HepG2 (cell line): ENCODE measurements around the gene P2RX2. TPM values are rescaled to one million over a fixed set of nuclear protein-coding genes. Genes with fewer than 3 reads are reported as not detected.

Experiments
- ATAC-seq: fragments of 200-7000 bp; cut with Tn5 transposase; 3 replicates; pipeline ENCODE4 v1.9.1; 2020; ENCODE audit warnings: mild to moderate bottlenecking, moderate library complexity
- BruUV-seq: library from RNA; stranded (reverse); fragments of 400-500 nt; replicated peaks from 2 replicates; lab custom pipeline; 2021; lab: Mats Ljungman, UMichigan
- CTCF ChIA-PET: fragments of 300-600 bp; formaldehyde crosslinking; extraction: SDS; loops from one replicate; lab custom pipeline; 2021; ENCODE audit warnings: low total read pairs, inconsistent platforms, low intra/inter-chr PET ratio; lab: Yijun Ruan, JAX
- POLR2A ChIA-PET: fragments of 350-600 bp; sonication (Branson Sonifier 250); formaldehyde crosslinking; loops from one replicate; lab custom pipeline; 2020; ENCODE audit warnings: antibody characterized with exemption, inconsistent platforms; lab: Yijun Ruan, JAX
- DNase-seq: peaks from one replicate; pipeline ENCODE4 v3.0.0-alpha.2; 2015; ENCODE audit warnings: low spot score
- FAIRE-seq: peaks from 3 replicates; lab custom pipeline; 2011; peaks lifted over from hg19 to GRCh38; lab: Jason Lieb, UNC
- H2AFZ ChIP-seq: one replicate; pipeline ENCODE4 v1.6.1; 2011; ENCODE audit warnings: low read length, inconsistent platforms
- H3K27ac ChIP-seq: fragments of 300-600 bp; 3 replicates; pipeline ENCODE4 v1.8.0; 2011; ENCODE audit warnings: mixed run types, mild to moderate bottlenecking, mixed read lengths, low read length, inconsistent platforms; ENCODE audit not compliant: insufficient read depth; ENCODE audit errors: extremely low read length
- H3K27me3 ChIP-seq, 2 experiments: fragments of 200-600 bp in 1 of 2; 2 replicates in 1 of 2; 3 replicates in 1 of 2; pipeline versions ENCODE4 v1.6.0 to v1.8.0; 2011; ENCODE audit warnings: low read length in 2 of 2, mild to moderate bottlenecking in 2 of 2, moderate library complexity in 2 of 2, inconsistent platforms in 1 of 2; ENCODE audit not compliant: insufficient read depth in 2 of 2, control insufficient read depth in 1 of 2
- H3K36me3 ChIP-seq, 2 experiments: fragments of 200-600 bp in 1 of 2; replicated peaks in 1 of 2; 2 replicates in 1 of 2; 3 replicates in 1 of 2; pipeline versions ENCODE4 v1.5.1 to v1.8.0; 2011; ENCODE audit warnings: low read length in 2 of 2, inconsistent platforms in 1 of 2; ENCODE audit not compliant: insufficient read depth in 2 of 2, control insufficient read depth in 1 of 2
- H3K4me1 ChIP-seq: 2 replicates; pipeline ENCODE4 v1.5.1; 2012; ENCODE audit warnings: low read length, inconsistent platforms; ENCODE audit not compliant: insufficient read depth
- H3K4me2 ChIP-seq: 2 replicates; pipeline ENCODE4 v1.6.0; 2011; ENCODE audit warnings: low read depth, low read length, inconsistent platforms
- H3K4me3 ChIP-seq, 3 experiments: fragments of 200-600 bp in 1 of 3; sonication (generic), shearing (Covaris generic) in 1 of 3; replicated peaks in 1 of 3; 2 replicates each; pipeline ENCODE4 v1.5.1; 2011 to 2016; ENCODE audit warnings: low read length in 3 of 3, inconsistent platforms in 2 of 3, low read depth in 2 of 3, mild to moderate bottlenecking in 2 of 3, control low read depth in 1 of 3, mixed read lengths in 1 of 3; ENCODE audit not compliant: insufficient read depth in 1 of 3
- H3K79me2 ChIP-seq: one replicate; pipeline ENCODE4 v1.6.1; 2011; ENCODE audit warnings: low read length, inconsistent platforms; ENCODE audit not compliant: insufficient read depth
- H3K9ac ChIP-seq: 2 replicates; pipeline ENCODE4 v1.6.0; 2011; ENCODE audit warnings: mild to moderate bottlenecking, low read depth, low read length, inconsistent platforms; ENCODE audit not compliant: insufficient read depth
- H3K9me3 ChIP-seq: 2 replicates; pipeline ENCODE4 v1.5.1; 2012; ENCODE audit warnings: mild to moderate bottlenecking, low read length
- H4K20me1 ChIP-seq: 2 replicates; pipeline ENCODE4 v1.6.0; 2011; ENCODE audit warnings: inconsistent platforms, mild to moderate bottlenecking, low read length, moderate library complexity; ENCODE audit not compliant: insufficient read depth
- FOXA1 ChIP-seq, 2 experiments: fragments of 450-650 bp in 1 of 2; sonication (generic) in 1 of 2; formaldehyde crosslinking in 1 of 2; IDR thresholded peaks; 2 replicates each; pipeline versions ENCODE4 v1.4.0 to v1.6.1; 2016 to 2020; ENCODE audit warnings: missing genetic modification reagents in 1 of 2
- HOMEZ ChIP-seq: IDR thresholded peaks from 2 replicates; pipeline ENCODE4 v1.6.1; 2016; ENCODE audit warnings: low read depth
- KLF11 ChIP-seq: IDR thresholded peaks from 2 replicates; pipeline ENCODE4 v1.6.1; 2016; ENCODE audit warnings: missing compliant biosample characterization
- MED13 ChIP-seq: sonication (generic); formaldehyde crosslinking; IDR thresholded peaks from 2 replicates; pipeline ENCODE4 v1.5.0; 2020; ENCODE audit warnings: missing genetic modification reagents
- MTF1 ChIP-seq: sonication (generic); formaldehyde crosslinking; IDR thresholded peaks from 2 replicates; pipeline ENCODE4 v1.5.0; 2020; ENCODE audit warnings: missing genetic modification reagents
- PLRG1 ChIP-seq: fragments of 450-650 bp; conservative IDR thresholded peaks from 2 replicates; pipeline ENCODE4 v1.6.1; 2016
- ZNF207 ChIP-seq: fragments of 450-650 bp; IDR thresholded peaks from 2 replicates; pipeline ENCODE4 v1.6.1; 2016; ENCODE audit warnings: antibody characterized with exemption, borderline replicate concordance
- ZNF572 ChIP-seq: sonication (generic); formaldehyde crosslinking; IDR thresholded peaks from 2 replicates; pipeline ENCODE4 v1.5.1; 2020; ENCODE audit warnings: mild to moderate bottlenecking, missing genetic modification reagents
- ZNF670 ChIP-seq: sonication (generic); formaldehyde crosslinking; IDR thresholded peaks from 2 replicates; pipeline ENCODE4 v1.8.0; 2022; ENCODE audit warnings: mild to moderate bottlenecking, missing genetic modification reagents, borderline replicate concordance
- WGBS: methylation state at CpG from one replicate; pipeline ENCODE4 v1.1.6; 2017; ENCODE audit warnings: low lambda C conversion rate; 5-methylcytosine and 5-hydroxymethylcytosine counted together
- in situ Hi-C: cut with HindIII; loops from 2 replicates; pipeline ENCODE4 v1.10.0; 2017; ENCODE audit warnings: low pct_unique_long_range_greater_than_20kb; ENCODE audit not compliant: extremely low pct_ligation_motif_present
- intact Hi-C: fragments of 100-400 bp; cut with micrococcal nuclease; formaldehyde crosslinking; loops from one replicate; pipeline ENCODE4 v1.10.0; 2022; ENCODE audit not compliant: unreplicated experiment
- polyA plus RNA-seq, 8 experiments: library from polyadenylated mRNA; depleted of rRNA in 3 of 8; stranded (reverse) in 7 of 8; unstranded in 1 of 8; fragments of >200 nt; fragmentation: Illumina TruSeq in 4 of 8; extraction: Trizol in 4 of 8; gene quantifications; 2 replicates each; pipeline versions ENCODE4 v1.2.1 to v1.2.3, GENCODE V29; 2011 to 2016; ENCODE audit warnings: low read depth in 4 of 8, missing spikeins in 1 of 8, mixed read lengths in 1 of 8; ENCODE audit not compliant: insufficient read depth in 1 of 8
- total RNA-seq, 5 experiments: library from RNA; depleted of rRNA; stranded (reverse); fragments of >200 nt; fragmentation: Illumina TruSeq; extraction: Trizol; gene quantifications; 2 replicates each; pipeline ENCODE4 v1.2.3, GENCODE V29; 2016; ENCODE audit warnings: low read depth in 1 of 5
- TF ChIP-seq, protein P1 (sequence below): sonication (generic); formaldehyde crosslinking; IDR thresholded peaks from 2 replicates; pipeline ENCODE4 v1.4.0; 2020; ENCODE audit warnings: missing genetic modification reagents, borderline replicate concordance
- TF ChIP-seq, protein P2 (sequence below): sonication (generic); formaldehyde crosslinking; IDR thresholded peaks from 2 replicates; pipeline ENCODE4 v1.5.0; 2020; ENCODE audit warnings: missing genetic modification reagents
- TF ChIP-seq, protein P3 (sequence below): sonication (generic); formaldehyde crosslinking; IDR thresholded peaks from 2 replicates; pipeline ENCODE4 v1.4.0; 2020; ENCODE audit warnings: missing genetic modification reagents, mild to moderate bottlenecking, borderline replicate concordance

Gene P2RX2
- total and polyA plus RNA-seq, 2 of the 13 experiments (the other 11 are each of a cell fraction or from before 2014, with no cell fraction given), result not detected

DNA sequence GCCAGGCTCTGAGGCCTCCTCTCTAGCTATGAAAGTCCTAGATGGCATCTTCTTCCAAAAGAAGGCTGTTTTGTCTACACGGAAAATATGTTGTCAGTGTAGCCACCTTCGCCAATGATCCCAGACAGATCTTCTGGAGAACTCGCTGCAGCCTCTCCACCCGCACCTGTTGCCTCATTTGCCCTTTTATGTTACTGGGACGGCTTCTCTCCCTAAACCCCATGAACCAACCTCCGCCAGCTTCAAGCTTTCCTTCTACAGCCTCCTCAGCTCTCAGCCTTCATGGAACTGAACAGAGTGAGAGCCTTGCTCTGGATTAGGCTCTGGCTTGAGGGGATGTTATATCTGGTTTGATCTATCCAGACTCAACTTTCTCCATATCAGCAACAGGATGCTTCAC is 10.8 kb downstream of the P2RX2 start:
- ChIA-PET POLR2A (no interaction called here), CTCF (no interaction called here)
- 100% methylated on average over 4 of the region's 6 CpGs for WGBS
- no peak overlapping the region for H2AFZ ChIP-seq
- ATAC-seq, result no peak
- H3K9ac ChIP-seq, result no peak overlapping the region
- H3K27ac ChIP-seq, result no peak overlapping the region
- no peak overlapping the region for H3K4me2 ChIP-seq
- H3K27me3 ChIP-seq, result no peaks in the 10 kb centered on the region
- FAIRE-seq, result no peak
- H3K79me2 ChIP-seq, result no peaks in the 10 kb centered on the region
- DNase-seq, result no peak
- TF ChIP-seq MTF1 (CRISPR knock-in tag) (no peak), ZNF572 (CRISPR knock-in tag) (no peak), ZNF670 (CRISPR knock-in tag) (no peak), HOMEZ (CRISPR knock-in tag) (no peak), PLRG1 (no peak), ZNF207 (no peak), MED13 (no peak), KLF11 (CRISPR knock-in tag) (no peak), FOXA1 (IDR thresholded peaks at IDR 0.05) (no peak), FOXA1 (CRISPR knock-in tag; IDR thresholded peaks at IDR 0.05) (no peak)
- TF ChIP-seq, protein P1, sequence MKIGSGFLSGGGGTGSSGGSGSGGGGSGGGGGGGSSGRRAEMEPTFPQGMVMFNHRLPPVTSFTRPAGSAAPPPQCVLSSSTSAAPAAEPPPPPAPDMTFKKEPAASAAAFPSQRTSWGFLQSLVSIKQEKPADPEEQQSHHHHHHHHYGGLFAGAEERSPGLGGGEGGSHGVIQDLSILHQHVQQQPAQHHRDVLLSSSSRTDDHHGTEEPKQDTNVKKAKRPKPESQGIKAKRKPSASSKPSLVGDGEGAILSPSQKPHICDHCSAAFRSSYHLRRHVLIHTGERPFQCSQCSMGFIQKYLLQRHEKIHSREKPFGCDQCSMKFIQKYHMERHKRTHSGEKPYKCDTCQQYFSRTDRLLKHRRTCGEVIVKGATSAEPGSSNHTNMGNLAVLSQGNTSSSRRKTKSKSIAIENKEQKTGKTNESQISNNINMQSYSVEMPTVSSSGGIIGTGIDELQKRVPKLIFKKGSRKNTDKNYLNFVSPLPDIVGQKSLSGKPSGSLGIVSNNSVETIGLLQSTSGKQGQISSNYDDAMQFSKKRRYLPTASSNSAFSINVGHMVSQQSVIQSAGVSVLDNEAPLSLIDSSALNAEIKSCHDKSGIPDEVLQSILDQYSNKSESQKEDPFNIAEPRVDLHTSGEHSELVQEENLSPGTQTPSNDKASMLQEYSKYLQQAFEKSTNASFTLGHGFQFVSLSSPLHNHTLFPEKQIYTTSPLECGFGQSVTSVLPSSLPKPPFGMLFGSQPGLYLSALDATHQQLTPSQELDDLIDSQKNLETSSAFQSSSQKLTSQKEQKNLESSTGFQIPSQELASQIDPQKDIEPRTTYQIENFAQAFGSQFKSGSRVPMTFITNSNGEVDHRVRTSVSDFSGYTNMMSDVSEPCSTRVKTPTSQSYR (CRISPR knock-in tag), result no peak
- TF ChIP-seq, protein P2, sequence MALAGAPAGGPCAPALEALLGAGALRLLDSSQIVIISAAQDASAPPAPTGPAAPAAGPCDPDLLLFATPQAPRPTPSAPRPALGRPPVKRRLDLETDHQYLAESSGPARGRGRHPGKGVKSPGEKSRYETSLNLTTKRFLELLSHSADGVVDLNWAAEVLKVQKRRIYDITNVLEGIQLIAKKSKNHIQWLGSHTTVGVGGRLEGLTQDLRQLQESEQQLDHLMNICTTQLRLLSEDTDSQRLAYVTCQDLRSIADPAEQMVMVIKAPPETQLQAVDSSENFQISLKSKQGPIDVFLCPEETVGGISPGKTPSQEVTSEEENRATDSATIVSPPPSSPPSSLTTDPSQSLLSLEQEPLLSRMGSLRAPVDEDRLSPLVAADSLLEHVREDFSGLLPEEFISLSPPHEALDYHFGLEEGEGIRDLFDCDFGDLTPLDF (CRISPR knock-in tag), result no peak
- TF ChIP-seq, protein P3, sequence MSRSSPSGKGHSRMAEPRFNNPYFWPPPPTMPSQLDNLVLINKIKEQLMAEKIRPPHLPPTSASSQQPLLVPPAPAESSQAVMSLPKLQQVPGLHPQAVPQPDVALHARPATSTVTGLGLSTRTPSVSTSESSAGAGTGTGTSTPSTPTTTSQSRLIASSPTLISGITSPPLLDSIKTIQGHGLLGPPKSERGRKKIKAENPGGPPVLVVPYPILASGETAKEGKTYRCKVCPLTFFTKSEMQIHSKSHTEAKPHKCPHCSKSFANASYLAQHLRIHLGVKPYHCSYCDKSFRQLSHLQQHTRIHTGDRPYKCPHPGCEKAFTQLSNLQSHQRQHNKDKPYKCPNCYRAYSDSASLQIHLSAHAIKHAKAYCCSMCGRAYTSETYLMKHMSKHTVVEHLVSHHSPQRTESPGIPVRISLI (CRISPR knock-in tag), result no peak
- H3K4me1 ChIP-seq, result no peaks in the 10 kb centered on the region
- BruUV-seq, result no TSS peak
- in situ Hi-C loops (no loop called here), intact Hi-C loops (no loop called here)
- peaks cover 22 to 67% of the 10 kb centered on the region in 2 experiments; a peak in 4 of 5 replicates for H3K36me3 ChIP-seq
- no peaks in the 10 kb centered on the region for H4K20me1 ChIP-seq
- no peak overlapping the region for H3K4me3 ChIP-seq
- H3K9me3 ChIP-seq, result no peaks in the 10 kb centered on the region
